Panc1 (cell line): ENCODE results near the gene FAM20A.

Experiments
- POLR2AphosphoS5 ChIP-seq: IDR thresholded peaks from 2 replicates; pipeline ENCODE4 v1.6.1; 2012; ENCODE audit warnings: mild to moderate bottlenecking, low read depth, low read length, moderate library complexity
- TCF7L2 ChIP-seq: IDR thresholded peaks from 2 replicates; pipeline ENCODE4 v1.6.1; 2011; ENCODE audit warnings: mild to moderate bottlenecking, low read depth, low read length, inconsistent platforms
- TF ChIP-seq, protein P1 (sequence below): fragments of 450-650 bp; IDR thresholded peaks from 2 replicates; pipeline ENCODE4 v1.5.1; 2017; ENCODE audit warnings: mild to moderate bottlenecking

DNA sequence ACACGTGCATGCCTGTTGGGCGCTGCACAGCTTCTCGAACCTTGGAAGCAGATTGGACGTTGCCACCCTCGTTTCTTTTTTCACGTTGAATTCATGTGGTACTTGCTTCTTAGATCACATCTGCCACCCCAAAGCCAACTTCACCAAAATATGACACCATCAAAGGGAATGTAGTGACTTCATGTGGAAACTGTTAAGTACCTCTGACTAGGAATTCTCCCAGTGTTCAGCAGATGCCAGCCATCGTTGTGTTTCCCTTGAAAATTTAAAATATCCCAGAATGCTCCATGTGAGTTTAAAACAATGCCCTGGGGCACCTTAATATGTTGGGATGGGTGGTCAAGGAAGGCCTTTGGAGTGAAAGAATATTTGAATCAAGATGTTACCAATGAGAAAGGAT lies 22.6 kb upstream of the FAM20A start:
- TF ChIP-seq, protein P1, sequence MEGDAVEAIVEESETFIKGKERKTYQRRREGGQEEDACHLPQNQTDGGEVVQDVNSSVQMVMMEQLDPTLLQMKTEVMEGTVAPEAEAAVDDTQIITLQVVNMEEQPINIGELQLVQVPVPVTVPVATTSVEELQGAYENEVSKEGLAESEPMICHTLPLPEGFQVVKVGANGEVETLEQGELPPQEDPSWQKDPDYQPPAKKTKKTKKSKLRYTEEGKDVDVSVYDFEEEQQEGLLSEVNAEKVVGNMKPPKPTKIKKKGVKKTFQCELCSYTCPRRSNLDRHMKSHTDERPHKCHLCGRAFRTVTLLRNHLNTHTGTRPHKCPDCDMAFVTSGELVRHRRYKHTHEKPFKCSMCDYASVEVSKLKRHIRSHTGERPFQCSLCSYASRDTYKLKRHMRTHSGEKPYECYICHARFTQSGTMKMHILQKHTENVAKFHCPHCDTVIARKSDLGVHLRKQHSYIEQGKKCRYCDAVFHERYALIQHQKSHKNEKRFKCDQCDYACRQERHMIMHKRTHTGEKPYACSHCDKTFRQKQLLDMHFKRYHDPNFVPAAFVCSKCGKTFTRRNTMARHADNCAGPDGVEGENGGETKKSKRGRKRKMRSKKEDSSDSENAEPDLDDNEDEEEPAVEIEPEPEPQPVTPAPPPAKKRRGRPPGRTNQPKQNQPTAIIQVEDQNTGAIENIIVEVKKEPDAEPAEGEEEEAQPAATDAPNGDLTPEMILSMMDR: no peak
- TF ChIP-seq POLR2AphosphoS5 (no peak), TCF7L2 (no peak)
